Bronchial epithelial cell (primary cell): ENCODE data around the gene SKIC3. TPM values are rescaled to one million over a fixed set of nuclear protein-coding genes. Genes with fewer than 3 reads are reported as not detected.

Experiments
- DNase-seq: peaks from one replicate; pipeline ENCODE4 v3.0.0-alpha.2; 2010; ENCODE audit warnings: low read depth
- FAIRE-seq: peaks from 2 replicates; lab custom pipeline; 2011; peaks lifted over from hg19 to GRCh38; lab: Jason Lieb, UNC
- H3K27me3 ChIP-seq: 2 replicates; pipeline ENCODE4 v1.5.1; 2011; ENCODE audit warnings: low read length; ENCODE audit not compliant: control insufficient read depth, insufficient read depth
- H3K36me3 ChIP-seq: 2 replicates; pipeline ENCODE4 v1.5.1; 2011; ENCODE audit warnings: low read length; ENCODE audit not compliant: control insufficient read depth, insufficient read depth
- H3K4me3 ChIP-seq: 2 replicates; pipeline ENCODE4 v1.5.1; 2011; ENCODE audit warnings: mild to moderate bottlenecking, low read depth, low read length, control low read depth
- total RNA-seq: library from RNA; depleted of rRNA; stranded (reverse); fragments of >200 nt; gene quantifications from 2 replicates; pipeline ENCODE4 v1.2.1, GENCODE V29; 2014
- TF ChIP-seq, protein P1 (sequence below): IDR thresholded peaks from 2 replicates; pipeline ENCODE4 v1.5.1; 2011; ENCODE audit warnings: mild to moderate bottlenecking, moderate library complexity, low read length, control low read depth, inconsistent platforms; ENCODE audit not compliant: insufficient read depth, severe bottlenecking

Gene SKIC3
- total RNA-seq, 1 donor from 2014 or later: 125 TPM

DNA sequence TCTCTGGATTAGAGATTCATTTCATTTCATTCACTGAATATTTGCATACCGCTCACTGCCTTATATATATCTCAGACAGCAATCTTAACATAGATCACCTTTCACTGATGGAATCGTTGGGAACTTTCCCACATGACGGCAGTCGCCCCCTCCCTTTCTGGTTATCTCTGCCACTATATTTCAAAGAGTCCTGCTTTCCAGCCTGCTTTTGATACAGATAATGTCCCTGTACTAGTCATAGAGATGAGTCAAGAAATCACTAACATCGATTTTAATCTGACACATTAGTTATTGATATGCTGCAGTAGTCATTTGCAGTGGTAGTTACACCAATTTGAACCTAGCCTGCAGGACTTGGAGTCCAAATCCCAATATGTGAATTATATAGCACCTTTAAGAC lies 8.6 kb upstream of the SKIC3 start:
- DNase-seq (no peak), FAIRE-seq (no peak)
- H3K4me3 ChIP-seq: no peak overlapping the region
- TF ChIP-seq, protein P1, sequence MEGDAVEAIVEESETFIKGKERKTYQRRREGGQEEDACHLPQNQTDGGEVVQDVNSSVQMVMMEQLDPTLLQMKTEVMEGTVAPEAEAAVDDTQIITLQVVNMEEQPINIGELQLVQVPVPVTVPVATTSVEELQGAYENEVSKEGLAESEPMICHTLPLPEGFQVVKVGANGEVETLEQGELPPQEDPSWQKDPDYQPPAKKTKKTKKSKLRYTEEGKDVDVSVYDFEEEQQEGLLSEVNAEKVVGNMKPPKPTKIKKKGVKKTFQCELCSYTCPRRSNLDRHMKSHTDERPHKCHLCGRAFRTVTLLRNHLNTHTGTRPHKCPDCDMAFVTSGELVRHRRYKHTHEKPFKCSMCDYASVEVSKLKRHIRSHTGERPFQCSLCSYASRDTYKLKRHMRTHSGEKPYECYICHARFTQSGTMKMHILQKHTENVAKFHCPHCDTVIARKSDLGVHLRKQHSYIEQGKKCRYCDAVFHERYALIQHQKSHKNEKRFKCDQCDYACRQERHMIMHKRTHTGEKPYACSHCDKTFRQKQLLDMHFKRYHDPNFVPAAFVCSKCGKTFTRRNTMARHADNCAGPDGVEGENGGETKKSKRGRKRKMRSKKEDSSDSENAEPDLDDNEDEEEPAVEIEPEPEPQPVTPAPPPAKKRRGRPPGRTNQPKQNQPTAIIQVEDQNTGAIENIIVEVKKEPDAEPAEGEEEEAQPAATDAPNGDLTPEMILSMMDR: no peak
- H3K36me3 ChIP-seq: no peaks in the 10 kb centered on the region
- no peaks in the 10 kb centered on the region for H3K27me3 ChIP-seq

DNA sequence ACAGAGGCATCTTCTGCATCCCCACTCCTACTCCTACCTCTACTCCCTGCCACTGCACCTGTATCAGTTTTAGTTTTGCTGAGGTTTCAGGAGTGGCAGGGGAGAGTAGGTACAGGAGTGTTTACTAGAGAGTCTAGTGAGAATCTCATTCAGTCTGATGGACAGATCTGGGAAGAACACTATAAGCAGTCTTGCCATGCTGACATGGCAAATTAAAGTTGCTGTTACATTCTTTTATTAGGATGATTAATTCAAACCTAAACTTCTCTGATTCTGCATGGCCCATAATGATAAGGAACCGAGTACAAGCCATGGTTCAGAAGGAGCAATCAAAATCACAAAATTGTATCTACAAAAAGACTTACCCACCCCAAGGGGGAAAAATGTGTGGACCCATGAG lies 7.5 kb upstream of the SKIC3 start:
- TF ChIP-seq, protein P1: no peak
- no peak for DNase-seq
- FAIRE-seq: no peak
- H3K27me3 ChIP-seq: no peaks in the 10 kb centered on the region
- no peak overlapping the region for H3K4me3 ChIP-seq
- no peaks in the 10 kb centered on the region for H3K36me3 ChIP-seq

DNA sequence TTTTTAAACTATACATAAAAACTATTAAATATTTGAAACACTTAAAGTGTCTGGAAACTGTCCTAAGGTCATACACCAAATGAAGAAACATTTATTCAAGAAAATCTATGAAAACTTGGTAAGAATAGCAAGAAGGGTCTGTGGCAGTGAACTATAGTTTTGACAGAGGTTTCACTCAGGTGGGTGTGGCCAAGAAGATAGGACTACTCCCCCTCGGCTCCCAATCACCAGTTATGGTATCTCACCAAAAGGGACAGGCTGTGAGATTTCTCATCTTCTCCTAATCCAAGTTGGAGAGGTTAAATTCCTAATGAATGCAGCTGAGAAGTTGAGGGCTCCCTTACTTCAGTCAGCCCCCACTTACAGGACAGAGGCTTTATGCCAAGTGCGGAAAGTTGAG lies 3.1 kb upstream of the SKIC3 start:
- FAIRE-seq (no peak), DNase-seq (no peak)
- H3K36me3 ChIP-seq: no peaks in the 10 kb centered on the region
- TF ChIP-seq, protein P1: no peak
- no peaks in the 10 kb centered on the region for H3K27me3 ChIP-seq
- H3K4me3 ChIP-seq: no peak overlapping the region

GRCh38 chr5:95555553-95555952 lies 776 bp upstream of the SKIC3 start:
- H3K27me3 ChIP-seq: no peaks in the 10 kb centered on the region
- peak overlapping the region; percentile 87 for H3K4me3 ChIP-seq
- TF ChIP-seq, protein P1: no peak
- FAIRE-seq: no peak
- H3K36me3 ChIP-seq: no peaks in the 10 kb centered on the region
- peak; percentile 6 for DNase-seq

DNA sequence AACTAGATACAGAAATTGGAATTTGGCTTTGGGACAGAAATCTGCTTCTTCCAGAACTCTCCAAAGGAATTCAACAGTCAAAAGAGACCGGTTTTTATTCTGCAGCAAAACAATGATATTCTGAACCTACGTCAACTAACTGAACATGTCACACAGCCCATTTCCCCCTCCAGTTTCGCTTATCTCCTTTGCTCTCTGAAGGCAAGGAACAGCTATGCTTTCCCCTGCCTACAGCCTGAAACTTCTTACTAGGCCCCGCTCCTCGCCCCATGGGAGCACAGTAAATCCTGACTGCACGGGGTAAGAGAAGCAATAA lies 488 bp downstream of the SKIC3 start:
- FAIRE-seq (no peak), DNase-seq (no peak)
- TF ChIP-seq, protein P1: no peak
- Histone ChIP-seq H3K36me3 (no peaks in the 10 kb centered on the region), H3K4me3 (peak overlapping the region; percentile 87), H3K27me3 (no peaks in the 10 kb centered on the region)

GRCh38 chr5:95549030-95549429 lies 5.7 kb downstream of the SKIC3 start:
- H3K27me3 ChIP-seq: no peaks in the 10 kb centered on the region

More at GRCh38 chr5:95549030-95549429, 5.7 kb downstream of the SKIC3 start:
- FAIRE-seq (no peak), DNase-seq (no peak)
- Histone ChIP-seq H3K36me3 (peaks cover 4% of the 10 kb centered on the region), H3K4me3 (no peak overlapping the region)
- TF ChIP-seq, protein P1: no peak
